GM21825 (cell line): Measurements from ENCODE around the gene SPATA16.
"Not testable (repeated sequence)": the region's sequence is repeated elsewhere in the genome, so short reads cannot be mapped to it uniquely, and the experiment has no call there.

Experiments used
- ATAC-seq: cut with Tn5 transposase; IDR thresholded peaks from one replicate; pipeline ENCODE4 v1.9.1; 2021; ENCODE audit warnings: mild to moderate bottlenecking, moderate library complexity; ENCODE audit not compliant: unreplicated experiment

Gene SPATA16

DNA sequence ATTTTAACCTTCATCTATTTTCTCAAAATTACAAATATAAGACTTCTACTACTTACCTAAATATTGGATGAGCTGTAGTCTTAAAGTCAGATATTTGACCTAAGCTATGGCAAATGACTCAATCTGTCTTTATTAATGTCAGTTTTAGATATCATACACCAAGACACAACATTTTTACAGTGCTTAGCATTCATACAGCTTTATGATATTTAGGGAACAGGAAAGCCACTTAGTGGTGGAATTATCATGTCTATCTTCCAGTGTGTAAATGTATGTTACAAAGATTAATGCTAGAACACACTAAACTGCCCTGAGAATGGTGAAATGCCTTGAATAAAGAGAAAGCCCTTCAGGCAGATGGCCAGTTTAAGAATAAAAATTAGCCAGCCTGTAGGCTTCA is 135.0 kb downstream of the SPATA16 start:
- no peak for ATAC-seq

DNA sequence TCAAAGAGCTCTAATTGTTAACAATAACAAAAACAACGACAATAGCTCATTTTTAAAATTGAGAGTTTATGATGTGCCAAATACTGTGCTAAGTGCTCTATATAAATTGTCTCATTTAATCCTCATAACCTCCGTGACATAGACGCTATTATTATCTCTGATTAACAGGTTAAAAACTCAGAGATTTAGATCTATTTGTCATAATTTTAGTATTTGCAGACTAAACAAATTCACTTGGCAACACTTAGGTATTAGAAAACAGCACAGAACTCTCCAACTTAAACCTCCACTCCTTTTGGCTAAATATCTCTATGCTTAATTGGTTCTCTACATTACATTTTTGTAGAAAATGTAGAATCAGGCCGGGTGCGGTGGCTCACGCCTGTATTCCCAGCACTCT is 136.4 kb downstream of the SPATA16 start:
- ATAC-seq = no peak

DNA sequence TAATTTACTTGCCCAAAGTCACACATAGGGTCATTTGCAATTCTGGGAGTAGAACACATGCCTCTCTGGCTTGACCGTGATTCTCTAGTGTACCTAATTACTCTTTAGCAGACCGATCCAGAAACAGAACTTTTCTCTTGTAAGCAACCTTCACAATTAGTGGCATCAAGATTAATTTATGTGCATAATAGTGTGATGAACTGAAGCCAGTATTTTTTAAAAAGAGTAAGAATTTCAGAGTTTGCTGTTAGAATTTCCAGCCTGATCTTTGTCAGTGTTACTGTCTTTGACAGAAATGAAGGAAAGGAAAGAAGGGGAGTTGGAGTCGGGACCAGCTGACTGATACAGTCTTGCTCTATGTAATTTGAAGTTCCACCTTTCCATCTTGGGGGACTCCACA is 137.1 kb downstream of the SPATA16 start:
- ATAC-seq = no peak

DNA sequence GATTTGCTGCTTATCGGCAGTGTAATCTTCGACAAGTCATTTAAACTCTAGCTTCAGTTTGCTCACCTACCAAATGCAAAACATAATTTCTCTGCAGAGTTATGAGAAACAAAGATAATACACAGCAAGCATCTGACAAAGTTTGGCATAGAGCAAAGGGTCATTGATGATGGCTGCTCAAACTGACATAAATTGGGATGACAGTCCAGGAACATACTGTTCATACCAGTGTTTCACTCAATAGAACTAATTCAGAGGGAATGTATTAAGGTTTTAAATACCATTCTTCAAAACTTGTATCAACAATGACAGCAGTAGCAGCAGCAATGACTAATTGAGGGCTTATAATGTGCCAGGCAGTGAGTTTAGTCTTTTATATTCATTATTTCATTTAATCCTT is 137.6 kb downstream of the SPATA16 start:
- no peak for ATAC-seq

DNA sequence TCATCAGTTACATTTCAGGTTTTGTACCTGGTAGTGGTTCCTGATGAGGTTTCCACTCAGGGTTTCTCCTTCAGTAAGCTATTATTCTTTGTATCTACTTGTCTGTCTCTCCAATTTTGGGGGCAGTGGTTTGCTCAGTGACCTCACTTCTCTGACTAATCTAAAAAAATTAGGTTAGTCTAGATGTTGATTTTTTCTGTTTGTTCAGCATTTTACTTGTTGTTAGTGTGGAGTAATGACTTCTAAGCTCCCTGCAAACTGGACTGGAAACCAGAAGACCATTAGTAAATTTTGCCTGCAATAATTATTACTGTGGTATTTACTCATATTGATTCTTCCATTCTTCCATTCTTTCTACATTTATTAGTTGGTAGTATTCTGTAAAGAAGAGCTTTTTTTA is 139.4 kb downstream of the SPATA16 start:
- ATAC-seq = no peak

DNA sequence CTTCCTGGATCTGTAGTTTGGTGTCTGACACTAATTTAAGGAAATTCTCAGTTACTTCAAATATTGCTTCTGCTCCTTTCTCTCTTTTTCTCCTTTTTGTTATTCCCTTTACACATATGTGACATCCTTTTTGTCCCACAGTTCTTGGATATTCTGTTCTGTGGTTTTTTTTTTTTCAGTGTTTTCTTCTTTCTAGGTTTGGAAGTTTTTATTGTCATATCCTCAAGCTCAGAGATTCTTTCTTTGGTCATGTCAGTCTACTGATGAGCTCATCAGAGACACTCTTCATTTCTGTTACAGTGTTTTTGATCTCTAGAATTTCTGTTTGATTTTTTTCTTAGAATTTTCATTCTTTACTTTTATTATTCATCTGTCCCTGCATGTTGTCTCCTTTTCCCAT is 140.5 kb downstream of the SPATA16 start:
- no peak for ATAC-seq

DNA sequence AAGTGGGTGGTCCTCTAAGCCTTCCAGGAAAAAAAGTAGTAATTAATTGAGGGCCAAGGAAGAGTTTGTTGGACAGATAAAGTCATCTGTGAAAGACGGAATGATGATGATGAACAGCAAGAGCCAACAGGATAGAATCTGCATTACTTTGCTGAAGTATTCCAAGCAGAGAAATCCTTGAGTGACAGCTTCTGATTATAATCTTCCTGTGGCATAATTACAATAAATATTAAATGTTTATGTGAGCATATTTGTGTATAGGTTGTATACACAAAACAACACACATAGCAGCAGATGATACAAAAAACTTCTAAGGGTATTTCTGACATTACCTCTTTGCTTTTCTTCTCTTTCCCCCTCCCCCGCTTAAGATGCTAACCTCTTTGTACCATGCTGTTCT is 147.6 kb downstream of the SPATA16 start:
- no peak for ATAC-seq

DNA sequence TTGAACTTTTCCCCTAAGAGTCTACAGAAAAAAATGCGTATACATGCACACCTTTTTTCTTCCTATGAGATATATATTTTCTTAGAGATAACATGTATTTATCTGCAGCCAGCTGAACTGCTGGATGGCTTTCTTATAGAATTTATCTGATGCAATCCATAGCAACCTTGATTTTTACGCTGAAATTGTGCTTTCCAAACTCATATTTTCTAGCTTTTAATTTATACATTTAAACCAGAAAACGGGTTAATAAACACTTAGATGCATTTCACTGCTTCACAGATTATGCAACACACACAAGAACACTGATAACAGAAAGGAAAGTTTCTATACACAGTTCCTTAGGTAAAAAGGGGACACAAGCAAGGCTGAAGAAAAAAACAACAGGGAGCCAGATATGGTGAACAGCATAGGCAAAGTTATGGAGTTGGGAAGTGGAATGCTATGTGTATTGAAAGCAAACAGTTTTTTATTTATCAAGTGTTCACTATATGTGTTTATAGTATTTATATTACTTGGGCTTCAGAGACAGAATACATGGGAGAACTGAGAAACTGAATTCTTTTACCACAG is 149.5 kb downstream of the SPATA16 start:
- no peak for ATAC-seq

DNA sequence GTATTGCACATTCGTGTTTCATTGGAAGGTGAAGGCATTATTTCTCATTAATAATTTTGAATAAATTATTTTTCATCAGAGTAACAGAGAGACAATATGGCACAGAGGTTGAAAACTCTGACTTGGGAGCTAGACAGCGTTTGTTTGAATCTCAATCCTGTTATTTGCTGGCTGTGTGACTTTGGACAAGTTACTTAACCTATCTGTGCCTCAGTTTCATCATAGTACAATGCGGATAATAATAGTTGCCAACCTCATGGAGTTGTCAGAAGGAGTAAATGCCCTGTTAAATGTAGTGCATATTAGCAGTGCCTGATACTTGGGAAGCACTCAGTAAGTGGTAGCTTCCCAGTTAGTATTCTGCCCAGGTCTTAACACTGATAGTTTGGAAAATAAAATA is 151.7 kb downstream of the SPATA16 start:
- no peak for ATAC-seq

DNA sequence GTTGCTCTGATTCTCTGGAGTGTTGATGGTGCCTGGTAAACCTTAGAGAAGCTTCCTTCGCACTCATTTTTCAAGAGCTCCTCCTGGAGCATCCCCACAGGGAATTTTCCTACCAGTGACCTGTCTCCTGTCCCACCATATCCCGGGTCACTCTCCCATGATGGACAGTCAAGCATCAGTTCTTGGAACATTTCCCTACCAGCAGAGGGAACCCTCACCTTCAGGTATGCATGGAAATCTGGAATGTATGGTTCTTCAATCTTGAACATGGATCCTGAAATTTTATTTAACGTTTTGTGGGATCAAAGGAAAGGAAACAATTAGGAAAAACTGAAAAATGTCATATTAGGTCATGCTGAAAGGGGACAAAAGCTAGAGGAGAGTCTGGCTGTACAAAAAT is 153.8 kb downstream of the SPATA16 start:
- no peak for ATAC-seq

DNA sequence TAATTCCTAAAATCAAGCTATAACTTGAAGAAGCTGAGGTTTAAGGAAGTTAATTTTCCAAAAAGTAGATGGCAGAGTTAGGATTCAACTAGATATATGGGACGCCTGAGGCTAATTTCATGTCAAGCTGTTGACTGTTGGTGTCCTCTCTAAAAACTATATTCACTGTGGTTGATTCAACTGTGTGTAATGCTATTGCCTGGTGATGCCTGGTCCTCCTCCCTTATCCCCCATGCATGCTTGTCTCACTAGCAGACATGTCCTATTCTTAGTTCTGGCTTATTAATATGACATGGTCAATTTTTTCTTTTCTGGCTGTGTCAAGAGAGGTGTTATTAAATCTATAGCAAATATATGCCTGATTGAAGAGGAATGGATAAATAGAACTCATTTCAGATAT is 156.1 kb downstream of the SPATA16 start:
- ATAC-seq = no peak

DNA sequence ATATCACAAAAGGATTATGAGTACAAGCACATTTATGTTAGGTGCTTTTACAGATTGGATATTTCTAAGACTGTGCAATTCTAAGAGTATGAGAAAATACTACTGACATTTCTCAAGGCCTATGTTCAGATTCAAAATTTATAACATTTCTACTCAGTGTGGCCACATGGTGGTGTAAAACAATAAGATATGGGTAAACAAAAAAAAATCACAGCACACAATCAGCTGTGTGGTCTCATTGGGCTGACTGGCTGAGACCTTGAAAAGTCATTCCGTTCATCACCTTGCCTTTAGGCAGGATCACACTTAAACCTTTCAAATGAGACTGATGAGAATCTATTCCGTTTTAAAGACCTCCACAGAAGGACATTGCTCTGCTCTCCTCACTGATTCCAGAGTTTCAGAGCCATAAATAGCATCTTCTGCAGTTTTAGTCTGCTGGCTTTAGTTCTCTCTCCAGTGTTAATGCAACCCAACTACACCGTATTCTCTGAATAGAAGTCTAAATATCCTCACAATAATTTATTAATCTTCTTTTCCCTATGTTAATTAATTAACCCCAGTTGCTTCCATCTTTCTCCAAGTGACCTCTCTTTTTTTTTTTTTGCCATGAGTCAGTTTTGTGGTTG is 158.2 kb downstream of the SPATA16 start:
- ATAC-seq = no peak

DNA sequence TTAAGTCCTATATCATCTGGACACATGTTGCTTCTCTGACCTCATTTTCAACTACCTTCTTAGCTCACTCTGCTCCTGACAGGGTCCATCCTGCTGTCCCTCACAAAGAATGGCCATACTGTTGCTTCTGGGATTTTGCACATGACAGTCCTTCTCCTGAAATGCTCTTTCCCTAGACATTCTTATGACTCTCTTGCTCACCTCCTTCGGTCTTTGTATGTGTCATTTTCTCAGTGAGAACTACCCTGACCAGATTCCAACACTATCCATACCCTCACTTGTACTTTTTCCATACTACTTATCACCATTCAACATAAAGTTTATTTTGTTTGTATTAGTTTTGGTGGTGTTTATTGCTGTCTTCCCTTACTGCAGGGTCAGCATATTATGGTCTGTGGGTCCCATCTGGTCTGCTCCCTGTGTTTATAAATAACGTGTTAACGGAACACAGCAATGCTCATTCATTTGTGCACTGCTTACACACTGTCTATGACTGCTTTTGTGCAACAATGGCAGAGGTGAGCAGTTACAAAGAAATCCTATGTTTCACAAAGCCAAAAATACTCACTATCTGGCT is 159.5 kb downstream of the SPATA16 start:
- ATAC-seq = no peak

DNA sequence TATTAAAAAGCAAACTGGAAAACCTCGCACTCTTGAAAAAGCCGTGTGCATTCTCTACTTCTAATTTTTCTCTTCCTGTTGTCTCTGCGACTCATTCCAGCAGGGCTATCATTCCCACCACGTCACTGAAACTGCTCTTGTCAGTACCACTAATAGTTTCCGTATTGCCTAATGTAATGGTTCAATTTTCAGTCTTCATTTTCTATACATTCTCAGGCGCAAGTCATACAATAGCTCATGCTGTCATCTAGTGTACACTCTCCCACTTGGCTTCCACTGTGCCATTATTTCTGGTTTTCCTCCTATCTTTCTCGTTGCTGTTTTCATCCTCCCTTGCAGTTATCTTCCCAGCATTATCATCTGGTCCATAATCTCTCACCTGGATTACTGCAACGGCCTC is 160.2 kb downstream of the SPATA16 start:
- ATAC-seq = no peak

DNA sequence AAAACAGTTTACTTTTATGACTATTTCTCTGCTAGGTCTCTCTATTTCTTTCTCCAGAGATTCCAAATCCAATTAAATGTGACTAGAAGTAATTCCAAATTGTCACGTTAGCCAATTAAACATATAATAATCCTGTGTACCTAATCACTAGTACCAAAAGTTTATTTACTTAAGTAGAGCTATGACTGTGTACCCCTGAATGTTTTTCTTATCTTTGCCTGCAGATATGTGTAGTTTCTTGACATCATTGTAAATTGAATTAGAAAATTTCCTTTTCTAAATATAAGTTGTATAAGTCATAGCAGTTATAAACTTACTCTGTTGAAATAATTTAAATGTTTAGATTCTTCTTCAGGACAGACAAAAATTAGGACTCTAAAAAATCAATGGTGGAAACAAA is 163.3 kb downstream of the SPATA16 start:
- no peak for ATAC-seq

DNA sequence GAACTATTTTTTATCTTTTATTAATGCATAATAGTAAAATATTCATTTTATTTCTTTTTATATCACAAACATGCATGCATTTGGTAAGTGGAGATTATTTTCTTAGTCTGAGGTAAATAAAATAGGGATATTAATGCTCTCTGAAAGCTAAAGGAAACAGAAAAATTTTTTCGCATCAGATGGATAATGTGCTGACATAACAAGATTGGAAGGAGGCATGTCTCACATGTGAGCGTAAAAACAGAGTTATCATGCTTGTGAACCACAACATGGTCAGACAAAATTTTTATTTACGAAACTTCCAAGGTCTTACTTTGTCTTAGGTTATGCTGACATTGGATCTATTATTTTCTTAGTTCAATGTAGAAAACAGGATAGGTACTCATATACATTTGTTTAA is 166.1 kb downstream of the SPATA16 start:
- no peak for ATAC-seq

DNA sequence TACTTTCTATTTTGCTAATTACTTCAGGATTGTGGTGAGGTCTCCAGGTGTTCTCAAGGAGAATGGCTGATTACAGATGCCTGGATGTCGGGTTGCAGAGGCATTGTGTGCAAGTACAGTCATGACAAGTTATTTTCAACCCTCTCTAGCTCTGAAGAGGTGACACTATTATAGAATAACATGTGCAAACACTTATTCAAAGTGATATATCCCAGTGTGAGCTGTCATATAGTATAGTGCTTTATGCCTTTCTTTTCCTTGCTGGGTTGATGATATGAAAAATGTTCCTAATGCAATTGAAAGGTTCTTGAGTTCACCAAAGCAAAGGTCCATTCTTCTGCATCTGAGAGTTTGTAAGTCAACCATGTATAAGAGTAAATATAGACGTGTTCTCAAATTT is 167.2 kb downstream of the SPATA16 start:
- ATAC-seq = no peak

DNA sequence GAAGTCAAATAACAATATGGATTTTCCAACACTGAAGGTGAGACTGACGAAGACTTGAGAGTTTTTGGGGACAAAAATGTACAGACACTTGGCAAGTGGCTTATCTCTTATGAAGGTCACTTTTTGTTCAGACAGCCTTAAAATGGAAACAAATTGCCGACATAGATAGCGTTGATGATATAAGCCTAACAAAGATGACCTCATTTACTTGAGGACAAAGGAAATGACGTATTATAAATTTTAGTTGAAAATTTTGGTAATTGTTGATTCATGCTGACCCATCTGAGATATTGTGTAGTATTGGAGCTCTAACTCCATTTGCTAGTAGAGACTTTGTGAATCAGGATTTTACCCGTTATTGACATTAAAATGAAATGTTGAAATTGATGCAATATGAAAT is 168.3 kb downstream of the SPATA16 start:
- no peak for ATAC-seq

DNA sequence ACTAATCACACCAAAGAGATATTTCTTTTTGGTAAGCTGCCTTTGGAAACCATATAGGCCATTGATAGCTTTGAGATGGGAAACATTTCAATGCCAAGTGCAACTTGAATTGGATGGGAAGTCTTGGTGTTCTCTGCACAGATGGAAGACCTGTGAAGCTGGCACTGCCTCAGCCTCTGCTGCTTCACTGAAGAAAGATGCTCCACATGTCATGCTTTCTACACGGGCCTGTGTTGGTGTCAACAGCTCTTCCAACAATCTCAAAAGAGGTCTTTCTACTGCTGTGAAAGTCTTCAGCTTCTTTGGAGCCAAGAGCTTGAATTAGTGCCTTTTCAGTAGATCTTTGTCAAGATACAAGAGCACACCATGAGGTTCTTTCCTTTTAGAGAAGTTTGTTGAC is 169.0 kb downstream of the SPATA16 start:
- ATAC-seq = no peak

DNA sequence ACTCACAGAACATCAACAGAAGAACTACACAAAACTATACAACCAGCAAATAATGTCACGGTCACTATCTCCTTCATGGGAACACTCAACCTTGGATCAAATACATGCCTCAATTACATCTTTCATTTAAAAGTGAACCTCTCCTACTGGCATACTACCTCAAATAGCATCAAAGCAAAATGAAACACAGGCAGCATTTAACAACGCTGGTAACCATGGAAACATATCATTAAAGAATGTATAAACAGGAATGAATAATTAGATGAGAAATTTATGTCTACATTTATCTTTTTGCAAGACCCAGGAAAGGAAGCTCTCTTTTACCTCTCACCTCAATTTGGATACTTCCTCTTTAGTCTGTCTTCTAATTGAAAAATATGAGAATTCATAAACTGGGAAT is 172.4 kb downstream of the SPATA16 start:
- no peak for ATAC-seq

DNA sequence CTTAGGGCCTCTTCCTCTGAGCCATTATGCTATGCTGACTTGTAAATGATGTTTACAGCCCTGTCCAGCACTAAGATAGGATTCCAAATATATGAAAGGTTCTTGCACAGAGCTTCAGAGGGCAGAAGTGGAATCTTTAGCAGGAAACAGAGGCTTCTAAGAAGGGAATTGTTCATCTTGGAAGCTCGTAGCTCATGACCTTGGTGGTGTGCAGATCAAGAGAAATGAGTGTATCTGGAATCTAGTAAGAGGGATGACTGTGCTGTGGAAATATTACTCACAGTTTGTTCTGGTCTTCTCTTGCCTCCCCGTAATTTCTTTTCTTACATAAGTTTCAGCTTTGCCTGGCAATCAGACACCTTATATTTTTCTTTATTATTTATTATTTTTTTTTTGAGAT is 175.8 kb downstream of the SPATA16 start:
- no peak for ATAC-seq

DNA sequence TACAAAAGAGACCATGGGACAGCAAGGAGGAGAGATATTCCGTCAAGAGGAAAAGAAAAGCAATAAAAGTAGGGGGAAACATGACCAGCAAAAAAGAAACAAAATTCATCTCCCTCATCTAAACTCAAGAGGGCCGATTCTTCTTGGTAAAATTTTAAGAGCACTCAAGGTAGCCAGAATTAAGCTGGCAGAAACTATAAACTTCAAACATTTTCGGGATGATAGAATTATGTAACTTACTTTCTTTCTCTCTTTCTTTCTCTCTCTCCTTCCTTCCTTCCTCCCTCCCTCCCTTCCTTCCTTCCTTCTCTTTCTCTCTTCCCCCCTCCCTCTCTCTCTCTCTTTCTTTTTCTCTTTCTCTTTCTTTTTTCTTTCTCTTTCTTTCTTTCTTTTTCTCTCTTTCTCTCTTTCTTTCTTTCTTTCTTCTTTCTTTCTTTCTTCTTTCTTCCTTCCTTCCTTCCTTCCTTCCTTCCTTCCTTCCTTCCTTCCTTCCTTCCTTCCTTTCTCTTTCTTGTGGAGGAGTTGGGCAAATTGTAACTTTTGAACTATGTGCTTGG is 180.3 kb downstream of the SPATA16 start:
- not testable (repeated sequence) for ATAC-seq

DNA sequence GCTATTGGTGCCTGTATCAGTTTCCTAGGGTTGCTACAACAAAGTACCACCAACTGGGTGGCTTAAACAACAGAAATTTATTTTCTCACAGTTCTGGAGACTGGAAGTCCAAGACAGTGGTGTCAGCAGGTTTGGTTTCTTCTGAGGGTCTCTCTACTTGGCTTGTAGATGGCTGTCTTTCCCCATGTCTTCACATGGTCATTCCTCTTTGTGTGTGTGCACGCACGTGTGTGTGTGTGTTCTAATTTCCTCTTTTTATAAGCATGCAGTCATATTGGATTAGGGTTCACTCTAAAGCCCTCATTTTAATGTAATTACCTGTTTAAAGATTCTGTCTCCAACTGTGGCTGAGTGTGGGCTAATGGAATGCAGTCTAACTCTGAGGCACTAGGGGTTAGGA is 182.5 kb downstream of the SPATA16 start:
- ATAC-seq = no peak
